ENCODE results near the gene UGP2. TPM values are rescaled to one million over a fixed set of nuclear protein-coding genes. Genes with fewer than 3 reads are reported as not detected.

UGP2 gene
- total and polyA plus RNA-seq, 2 of the 8 experiments (the other 6 are each of a cell fraction or from before 2014, with no cell fraction given): 278 to 956 TPM

- CTCF ChIA-PET (ENCODE audit: partially characterized antibody): interaction anchor here (0.7 to 1.1 kb wide), 3 partner anchors 8 to 16 kb away, joined by 3 to 7 read pairs (median 4); no protein-coding TSS in a partner anchor
- H4K8ac ChIP-seq (ENCODE audit: extremely low read depth, insufficient read depth, low read length): no peak overlapping the region
- no peak overlapping the region for H2BK120ac ChIP-seq (replicated peaks; ENCODE audit: low read depth, low read length)
- no peak overlapping the region for H2AFZ ChIP-seq (ENCODE audit: low read length)
- no peak overlapping the region for H3K9ac ChIP-seq (replicated peaks in 1 of 4; ENCODE audit: extremely low read depth in 1 of 4, low read depth in 3 of 4, low read length in 3 of 4)
- no peak overlapping the region for H2BK20ac ChIP-seq (ENCODE audit: low read length)
- POLR2A ChIA-PET (ENCODE audit: partially characterized antibody): no interaction called here
- no peak overlapping the region for H2BK12ac ChIP-seq (ENCODE audit: low read depth, low read length)
- H3K27me3 ChIP-seq (replicated peaks in 1 of 4; ENCODE audit: control insufficient read depth in 3 of 4, extremely low read depth in 1 of 4, insufficient read depth in 3 of 4, low read length in 3 of 4): peaks cover 0 to 1% (median 0%) of the 10 kb centered on the region in 4 experiments; a peak in 1 of 7 replicates
- TF ChIP-seq SAP30 (IDR thresholded peaks at IDR 0.05; ENCODE audit: insufficient read depth, insufficient replicate concordance, low read length) (no peak), MAFK (IDR thresholded peaks at IDR 0.05; ENCODE audit: low read depth, low read length) (no peak), CTBP2 (IDR thresholded peaks at IDR 0.05; ENCODE audit: borderline replicate concordance, insufficient read depth, insufficient read length, low read length) (no peak), CREB1 (IDR thresholded peaks at IDR 0.05) (no peak), BACH1 (IDR thresholded peaks at IDR 0.05; ENCODE audit: low read length) (no peak), SRF (IDR thresholded peaks at IDR 0.05; ENCODE audit: low read depth, low read length) (no peak), GABPA (IDR thresholded peaks at IDR 0.05; ENCODE audit: borderline replicate concordance, insufficient read depth, low read length) (no peak), MAX (IDR thresholded peaks at IDR 0.05) (no peak), E2F6 (IDR thresholded peaks at IDR 0.05) (no peak)
- no peaks in the 10 kb centered on the region for H3K79me2 ChIP-seq (ENCODE audit: control insufficient read depth in 1 of 2, insufficient read depth in 2 of 2, low read length in 2 of 2)
- no peak overlapping the region for H4K5ac ChIP-seq (ENCODE audit: insufficient read length, low read depth, low read length)
- no peak overlapping the region for H4K91ac ChIP-seq (replicated peaks; ENCODE audit: insufficient read length, low read length)
- no peaks in the 10 kb centered on the region for H4K20me1 ChIP-seq (replicated peaks in 1 of 2; ENCODE audit: control insufficient read depth in 1 of 2, insufficient read depth in 2 of 2, low read length in 2 of 2)
- no peak overlapping the region for H3K4me2 ChIP-seq (ENCODE audit: insufficient read depth in 1 of 2, low read depth in 2 of 2, low read length in 2 of 2)
- H3K23ac ChIP-seq (ENCODE audit: insufficient read length): no peak overlapping the region
- no peak overlapping the region for H2AK5ac ChIP-seq (ENCODE audit: low read depth, low read length)
- FAIRE-seq (no peak), DNase-seq (ENCODE audit: low read depth in 1 of 2, low spot score in 2 of 2) (no peak)
- no peak overlapping the region for H2BK5ac ChIP-seq (ENCODE audit: low read depth, low read length)
- H3K4me3 ChIP-seq (ENCODE audit: extremely low read depth in 1 of 4, insufficient read depth in 2 of 4, low read depth in 3 of 4, low read length in 4 of 4): no peak overlapping the region
- H3K14ac ChIP-seq (ENCODE audit: insufficient read length): no peak overlapping the region
- no peak overlapping the region for H3K4ac ChIP-seq (replicated peaks; ENCODE audit: insufficient read length, low read depth, low read length)
- H2BK15ac ChIP-seq (ENCODE audit: low read length): no peak overlapping the region
- H3K18ac ChIP-seq (ENCODE audit: extremely low read depth, low read length): no peak overlapping the region
- no peaks in the 10 kb centered on the region for H3K23me2 ChIP-seq (ENCODE audit: low read depth, low read length)
- 100% methylated on average over 3 of the region's 3 CpGs; no CpG with 5 or more reads in 1 of the 2 experiments for WGBS, 2 experiments (ENCODE audit: extremely low coverage in 1 of 2, insufficient coverage in 1 of 2, insufficient read length in 1 of 2, insufficient replicate concordance in 2 of 2, low coverage in 1 of 2, low lambda C conversion rate in 2 of 2, missing lambda C conversion rate in 1 of 2)
- H3K79me1 ChIP-seq (ENCODE audit: low read depth, low read length): no peaks in the 10 kb centered on the region
- H3K27ac ChIP-seq (ENCODE audit: low read depth, low read length): no peak overlapping the region
- H3K56ac ChIP-seq (replicated peaks; ENCODE audit: insufficient read length, low read depth, low read length): no peak overlapping the region
- H3K9me3 ChIP-seq (ENCODE audit: insufficient read depth in 2 of 2, low read depth in 1 of 2, low read length in 1 of 2): peaks cover 11 to 14% of the 10 kb centered on the region in 2 experiments; a peak in 2 of 4 replicates
- no peaks in the 10 kb centered on the region for H3K4me1 ChIP-seq (replicated peaks in 1 of 4; ENCODE audit: control insufficient read depth in 3 of 4, insufficient read depth in 4 of 4, low read length in 3 of 4)
- no peaks in the 10 kb centered on the region; a peak in 1 of 8 replicates for H3K36me3 ChIP-seq (ENCODE audit: control insufficient read depth in 2 of 4, insufficient read depth in 4 of 4, low read length in 3 of 4)
Observed at GRCh38 chr2:63811063-63811462, 30.6 kb upstream of the UGP2 start.

All from H1 (cell line).